ENCODE data around the gene PLA2G4A. TPM values are rescaled to one million over a fixed set of nuclear protein-coding genes. Genes with fewer than 3 reads are reported as not detected.

Gene PLA2G4A
- total and polyA plus RNA-seq, 2 donors, result 3.7 to 4.7 TPM

- no peak for DNase-seq (ENCODE audit: low read depth in 6 of 9, low spot score in 9 of 9)
- H3K27ac ChIP-seq (ENCODE audit: low read depth in 1 of 2, low read length in 1 of 2), result no peak overlapping the region
- H3K9me3 ChIP-seq (ENCODE audit: control insufficient read depth in 2 of 2, insufficient read depth in 1 of 2, low read length in 1 of 2), result no peaks in the 10 kb centered on the region
- no peaks in the 10 kb centered on the region for H3K27me3 ChIP-seq (ENCODE audit: control insufficient read depth in 2 of 2, insufficient read depth in 1 of 2, low read length in 1 of 2)
- no peak overlapping the region for H3K4me3 ChIP-seq (ENCODE audit: low read length in 2 of 2)
- H3K36me3 ChIP-seq (ENCODE audit: control insufficient read depth in 2 of 2, insufficient read depth in 2 of 2, low read length in 1 of 2), result no peaks in the 10 kb centered on the region
- H3K4me1 ChIP-seq (ENCODE audit: control insufficient read depth in 2 of 2, insufficient read depth in 2 of 2, low read length in 2 of 2), result no peaks in the 10 kb centered on the region
- 93% methylated on average over 2 of the region's 2 CpGs for WGBS
These were observed 9.2 kb upstream of the PLA2G4A start for GRCh38 chr1:186819563-186819962.

- no peak for DNase-seq (ENCODE audit: low read depth in 6 of 9, low spot score in 9 of 9)
- Histone ChIP-seq H3K4me1 (ENCODE audit: control insufficient read depth in 2 of 2, insufficient read depth in 2 of 2, low read length in 2 of 2) (no peaks in the 10 kb centered on the region), H3K4me3 (ENCODE audit: low read length in 2 of 2) (peak overlapping the region in 1 of 2 donors; percentile 58), H3K36me3 (ENCODE audit: control insufficient read depth in 2 of 2, insufficient read depth in 2 of 2, low read length in 1 of 2) (no peaks in the 10 kb centered on the region), H3K27me3 (ENCODE audit: control insufficient read depth in 2 of 2, insufficient read depth in 1 of 2, low read length in 1 of 2) (no peaks in the 10 kb centered on the region), H3K9me3 (ENCODE audit: control insufficient read depth in 2 of 2, insufficient read depth in 1 of 2, low read length in 1 of 2) (no peaks in the 10 kb centered on the region), H3K27ac (ENCODE audit: low read depth in 1 of 2, low read length in 1 of 2) (no peak overlapping the region)
- 50% methylated on average over 14 of the region's 14 CpGs for WGBS
These were observed 1.2 kb downstream of the PLA2G4A start for GRCh38 chr1:186829686-186830587.

- DNase-seq (ENCODE audit: low read depth in 6 of 9, low spot score in 9 of 9), result no peak
- no peaks in the 10 kb centered on the region for H3K36me3 ChIP-seq (ENCODE audit: control insufficient read depth in 2 of 2, insufficient read depth in 2 of 2, low read length in 1 of 2)
- H3K9me3 ChIP-seq (ENCODE audit: control insufficient read depth in 2 of 2, insufficient read depth in 1 of 2, low read length in 1 of 2), result no peaks in the 10 kb centered on the region
- H3K4me3 ChIP-seq (ENCODE audit: low read length in 2 of 2), result no peak overlapping the region
- 99% methylated on average over 2 of the region's 2 CpGs for WGBS
- no peaks in the 10 kb centered on the region for H3K27me3 ChIP-seq (ENCODE audit: control insufficient read depth in 2 of 2, insufficient read depth in 1 of 2, low read length in 1 of 2)
- H3K4me1 ChIP-seq (ENCODE audit: control insufficient read depth in 2 of 2, insufficient read depth in 2 of 2, low read length in 2 of 2), result no peaks in the 10 kb centered on the region
- no peak overlapping the region for H3K27ac ChIP-seq (ENCODE audit: low read depth in 1 of 2, low read length in 1 of 2)
These were observed 2.4 kb downstream of the PLA2G4A start for GRCh38 chr1:186831168-186831567.

DNA sequence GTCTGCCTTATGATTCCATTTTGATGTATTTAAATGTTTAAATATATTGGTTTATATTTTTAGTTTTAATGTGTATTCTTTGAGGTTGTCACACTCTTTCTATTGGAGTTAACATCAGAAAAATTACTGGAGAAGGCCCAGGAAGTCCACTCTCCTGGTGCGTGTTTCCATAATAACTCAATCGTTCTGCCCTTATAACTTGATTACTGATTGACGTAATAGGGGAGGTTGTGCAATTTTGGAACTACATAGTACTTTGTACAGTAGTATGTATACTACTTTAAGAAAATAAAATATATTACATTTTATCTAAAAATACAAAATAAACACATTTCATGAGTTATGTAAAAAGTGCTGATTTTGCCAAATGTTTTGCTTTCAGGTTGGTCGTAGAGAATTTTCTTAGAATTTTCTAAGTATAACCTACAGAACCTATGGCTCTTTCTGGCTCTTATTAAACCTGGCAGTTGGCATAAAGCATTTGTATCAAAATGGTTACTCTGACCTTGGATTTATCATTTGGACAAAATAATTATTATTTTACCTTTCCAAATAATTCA lies 5.7 kb downstream of the PLA2G4A start:
- Histone ChIP-seq H3K27me3 (ENCODE audit: control insufficient read depth in 2 of 2, insufficient read depth in 1 of 2, low read length in 1 of 2) (no peaks in the 10 kb centered on the region), H3K27ac (ENCODE audit: low read depth in 1 of 2, low read length in 1 of 2) (no peak overlapping the region), H3K36me3 (ENCODE audit: control insufficient read depth in 2 of 2, insufficient read depth in 2 of 2, low read length in 1 of 2) (no peaks in the 10 kb centered on the region), H3K4me1 (ENCODE audit: control insufficient read depth in 2 of 2, insufficient read depth in 2 of 2, low read length in 2 of 2) (no peaks in the 10 kb centered on the region), H3K9me3 (ENCODE audit: control insufficient read depth in 2 of 2, insufficient read depth in 1 of 2, low read length in 1 of 2) (no peaks in the 10 kb centered on the region), H3K4me3 (ENCODE audit: low read length in 2 of 2) (no peak overlapping the region)
- 97% methylated on average over 4 of the region's 4 CpGs for WGBS
- no peak for DNase-seq (ENCODE audit: low read depth in 6 of 9, low spot score in 9 of 9)

GRCh38 chr1:186835448-186835847 lies 6.7 kb downstream of the PLA2G4A start:
- Histone ChIP-seq H3K27ac (ENCODE audit: low read depth in 1 of 2, low read length in 1 of 2) (no peak overlapping the region), H3K36me3 (ENCODE audit: control insufficient read depth in 2 of 2, insufficient read depth in 2 of 2, low read length in 1 of 2) (no peaks in the 10 kb centered on the region), H3K4me1 (ENCODE audit: control insufficient read depth in 2 of 2, insufficient read depth in 2 of 2, low read length in 2 of 2) (no peaks in the 10 kb centered on the region), H3K27me3 (ENCODE audit: control insufficient read depth in 2 of 2, insufficient read depth in 1 of 2, low read length in 1 of 2) (no peaks in the 10 kb centered on the region), H3K9me3 (ENCODE audit: control insufficient read depth in 2 of 2, insufficient read depth in 1 of 2, low read length in 1 of 2) (no peaks in the 10 kb centered on the region), H3K4me3 (ENCODE audit: low read length in 2 of 2) (no peak overlapping the region)
- no peak for DNase-seq (ENCODE audit: low read depth in 6 of 9, low spot score in 9 of 9)
- WGBS, result 95% methylated on average over 3 of the region's 3 CpGs

- no peaks in the 10 kb centered on the region for H3K9me3 ChIP-seq (ENCODE audit: control insufficient read depth in 2 of 2, insufficient read depth in 1 of 2, low read length in 1 of 2)
- 91% methylated on average over 4 of the region's 4 CpGs for whole genome bisulfite sequencing
- H3K4me3 ChIP-seq (ENCODE audit: low read length in 2 of 2), result no peak overlapping the region
- DNase-seq (ENCODE audit: low read depth in 6 of 9, low spot score in 9 of 9), result no peak
- H3K4me1 ChIP-seq (ENCODE audit: control insufficient read depth in 2 of 2, insufficient read depth in 2 of 2, low read length in 2 of 2), result no peaks in the 10 kb centered on the region
- H3K36me3 ChIP-seq (ENCODE audit: control insufficient read depth in 2 of 2, insufficient read depth in 2 of 2, low read length in 1 of 2), result no peaks in the 10 kb centered on the region
- no peaks in the 10 kb centered on the region for H3K27me3 ChIP-seq (ENCODE audit: control insufficient read depth in 2 of 2, insufficient read depth in 1 of 2, low read length in 1 of 2)
- no peak overlapping the region for H3K27ac ChIP-seq (ENCODE audit: low read depth in 1 of 2, low read length in 1 of 2)
These were observed 9.1 kb downstream of the PLA2G4A start for GRCh38 chr1:186837806-186838205.

GRCh38 chr1:186838380-186839040 lies 9.8 kb downstream of the PLA2G4A start:
- H3K4me1 ChIP-seq (ENCODE audit: control insufficient read depth in 2 of 2, insufficient read depth in 2 of 2, low read length in 2 of 2), result no peaks in the 10 kb centered on the region
- 12% methylated on average over 2 of the region's 2 CpGs for WGBS
- DNase-seq (ENCODE audit: low read depth in 6 of 9, low spot score in 9 of 9), result no peak
- H3K4me3 ChIP-seq (ENCODE audit: low read length in 2 of 2), result no peak overlapping the region
- H3K36me3 ChIP-seq (ENCODE audit: control insufficient read depth in 2 of 2, insufficient read depth in 2 of 2, low read length in 1 of 2), result no peaks in the 10 kb centered on the region
- no peaks in the 10 kb centered on the region for H3K9me3 ChIP-seq (ENCODE audit: control insufficient read depth in 2 of 2, insufficient read depth in 1 of 2, low read length in 1 of 2)
- H3K27ac ChIP-seq (ENCODE audit: low read depth in 1 of 2, low read length in 1 of 2), result no peak overlapping the region
- H3K27me3 ChIP-seq (ENCODE audit: control insufficient read depth in 2 of 2, insufficient read depth in 1 of 2, low read length in 1 of 2), result no peaks in the 10 kb centered on the region

- Histone ChIP-seq H3K4me1 (ENCODE audit: control insufficient read depth in 2 of 2, insufficient read depth in 2 of 2, low read length in 2 of 2) (no peaks in the 10 kb centered on the region), H3K27me3 (ENCODE audit: control insufficient read depth in 2 of 2, insufficient read depth in 1 of 2, low read length in 1 of 2) (no peaks in the 10 kb centered on the region), H3K27ac (ENCODE audit: low read depth in 1 of 2, low read length in 1 of 2) (no peak overlapping the region), H3K4me3 (ENCODE audit: low read length in 2 of 2) (no peak overlapping the region), H3K36me3 (ENCODE audit: control insufficient read depth in 2 of 2, insufficient read depth in 2 of 2, low read length in 1 of 2) (no peaks in the 10 kb centered on the region), H3K9me3 (ENCODE audit: control insufficient read depth in 2 of 2, insufficient read depth in 1 of 2, low read length in 1 of 2) (no peaks in the 10 kb centered on the region)
- 38% methylated on average over 2 of the region's 2 CpGs for WGBS
- no peak for DNase-seq (ENCODE audit: low read depth in 6 of 9, low spot score in 9 of 9)
These were observed 10.3 kb downstream of the PLA2G4A start for GRCh38 chr1:186839041-186839400.

- H3K27ac ChIP-seq (ENCODE audit: low read depth in 1 of 2, low read length in 1 of 2), result no peak overlapping the region
- WGBS, result 96% methylated on average over 3 of the region's 3 CpGs
- no peaks in the 10 kb centered on the region for H3K27me3 ChIP-seq (ENCODE audit: control insufficient read depth in 2 of 2, insufficient read depth in 1 of 2, low read length in 1 of 2)
- no peaks in the 10 kb centered on the region for H3K9me3 ChIP-seq (ENCODE audit: control insufficient read depth in 2 of 2, insufficient read depth in 1 of 2, low read length in 1 of 2)
- DNase-seq (ENCODE audit: low read depth in 6 of 9, low spot score in 9 of 9), result no peak
- H3K36me3 ChIP-seq (ENCODE audit: control insufficient read depth in 2 of 2, insufficient read depth in 2 of 2, low read length in 1 of 2), result no peaks in the 10 kb centered on the region
- H3K4me3 ChIP-seq (ENCODE audit: low read length in 2 of 2), result no peak overlapping the region
- no peaks in the 10 kb centered on the region for H3K4me1 ChIP-seq (ENCODE audit: control insufficient read depth in 2 of 2, insufficient read depth in 2 of 2, low read length in 2 of 2)
These were observed 12.8 kb downstream of the PLA2G4A start for GRCh38 chr1:186841599-186841998.
